ENCODE results near the gene RAB6B. TPM values are rescaled to one million over a fixed set of nuclear protein-coding genes. Genes with fewer than 3 reads are reported as not detected.

The RAB6B gene
- total RNA-seq, 1 donor from 2014 or later = 0.07 TPM

DNA sequence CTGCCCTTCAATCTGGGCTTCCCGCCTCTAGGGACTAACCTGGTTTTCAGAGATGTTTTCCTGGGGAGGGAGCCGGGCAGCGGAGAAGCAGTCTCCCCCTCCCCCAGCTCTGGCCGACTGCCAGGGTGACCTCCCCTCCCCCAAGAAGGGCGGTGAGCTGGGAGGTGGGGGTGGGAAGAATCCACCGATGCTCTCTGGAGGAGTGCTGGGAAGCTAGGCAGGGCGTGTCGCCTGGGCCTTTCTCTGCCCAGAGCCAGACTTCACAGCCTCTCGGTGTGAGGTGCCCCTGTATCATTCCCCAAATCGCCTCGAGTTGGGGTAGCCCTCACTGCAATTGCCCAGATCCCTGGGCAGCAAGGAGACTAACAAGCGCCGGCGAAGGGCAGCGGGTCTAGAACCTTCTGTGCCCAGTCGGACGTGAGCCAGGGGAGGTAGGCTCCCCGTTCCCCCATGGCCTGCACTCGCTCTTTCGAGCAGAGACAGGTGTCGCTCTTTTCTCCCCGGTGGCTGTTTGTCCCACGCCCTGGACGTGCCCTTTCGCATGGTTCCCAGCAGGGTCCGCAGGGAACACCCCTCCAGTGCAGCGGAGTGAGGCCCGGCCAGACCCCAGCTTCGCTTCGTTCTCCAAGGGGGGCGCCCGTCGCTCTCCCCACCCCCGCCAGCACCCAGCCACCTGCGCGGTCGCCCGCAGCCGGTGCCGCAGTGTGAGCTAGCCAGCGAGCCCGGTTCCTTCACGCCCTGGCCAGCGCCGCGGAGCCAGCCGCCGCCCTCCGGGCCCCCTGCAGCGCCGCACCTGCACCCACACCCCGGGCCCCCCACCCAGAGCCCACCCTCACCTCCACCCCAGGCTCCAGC lies 1.1 kb downstream of the RAB6B start:
- Mint-ChIP-seq H3K9me3 (no peaks in the 10 kb centered on the region), H3K27ac (no peak overlapping the region), H3K4me1 (no peaks in the 10 kb centered on the region), H3K4me3 (no peak overlapping the region), H3K27me3 (peaks cover 53% of the 10 kb centered on the region), H3K36me3 (ENCODE audit: low read depth) (no peaks in the 10 kb centered on the region)
- intact Hi-C loops (cut with micrococcal nuclease) = no loop called here
- peak; percentile 44 for DNase-seq

DNA sequence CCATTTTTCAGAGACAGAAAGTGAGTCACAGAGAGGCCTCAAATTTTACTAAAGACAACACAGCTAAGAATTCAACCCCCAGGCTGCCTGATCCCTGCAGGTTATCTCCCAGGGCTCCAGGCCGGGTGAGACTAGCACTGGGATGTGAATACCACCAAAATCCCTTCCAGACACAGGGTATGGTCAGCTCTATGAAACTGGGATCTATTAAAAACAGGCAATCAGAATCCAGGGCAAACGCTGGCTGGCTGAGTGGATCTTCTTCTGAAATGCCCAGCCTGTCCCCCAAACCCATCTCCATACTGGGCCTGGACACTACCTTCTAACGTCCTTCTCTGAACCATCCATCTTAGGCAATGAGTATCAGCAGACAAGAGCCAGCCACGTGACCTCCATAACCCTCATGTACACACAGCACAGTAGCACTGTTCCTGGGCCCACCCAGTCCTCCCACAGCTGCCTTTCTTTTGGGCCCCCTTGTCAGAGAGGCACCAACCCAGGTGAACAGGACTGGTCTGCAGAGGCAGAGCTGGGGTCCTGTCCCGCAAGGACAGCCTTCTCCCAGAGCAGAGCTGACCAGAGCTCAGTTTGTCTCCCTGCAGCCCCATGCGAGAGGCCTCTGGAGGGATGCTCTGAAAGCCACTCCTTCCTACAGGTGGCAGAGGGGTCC lies 1.9 kb downstream of the RAB6B start:
- Mint-ChIP-seq H3K27me3 (peaks cover 51% of the 10 kb centered on the region), H3K4me3 (no peak overlapping the region), H3K27ac (no peak overlapping the region), H3K36me3 (ENCODE audit: low read depth) (no peaks in the 10 kb centered on the region), H3K4me1 (no peaks in the 10 kb centered on the region), H3K9me3 (no peaks in the 10 kb centered on the region)
- peak; percentile 48 for DNase-seq
- intact Hi-C loops (cut with micrococcal nuclease) = no loop called here

DNA sequence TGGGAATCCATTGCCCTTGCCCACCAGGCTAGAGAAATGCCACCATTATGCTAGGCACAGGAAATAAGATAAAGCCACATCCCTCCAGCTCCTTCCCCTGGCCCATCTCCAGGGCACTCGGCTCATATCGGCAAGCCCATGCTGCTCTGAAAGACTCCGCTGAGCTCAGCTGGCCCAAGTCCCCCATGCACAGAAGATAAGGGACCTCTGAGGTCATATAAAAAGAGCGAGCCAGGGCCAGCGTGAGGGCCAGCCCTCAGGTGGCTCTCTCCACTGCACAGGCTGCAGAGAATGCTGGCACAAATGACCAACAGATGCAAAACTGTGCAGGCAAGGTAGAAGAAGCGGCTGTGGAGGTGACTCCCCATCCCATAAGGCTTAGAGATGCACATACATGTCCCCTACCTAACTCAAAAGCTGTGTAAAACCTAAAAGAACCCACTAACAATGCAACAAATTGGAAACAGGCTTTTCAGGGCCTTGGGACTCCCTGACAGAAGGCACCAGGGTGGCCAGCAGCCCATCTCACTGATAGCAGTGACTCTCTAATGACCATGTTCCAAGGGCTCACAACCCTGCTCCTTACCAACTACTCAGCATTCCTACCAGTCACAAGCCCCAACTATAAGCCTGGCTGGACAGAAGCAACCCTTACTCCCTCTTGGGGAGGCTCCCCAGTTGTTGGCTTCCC lies 3.0 kb downstream of the RAB6B start:
- intact Hi-C loops (cut with micrococcal nuclease) = no loop called here
- H3K36me3 Mint-ChIP-seq (ENCODE audit: low read depth) = no peaks in the 10 kb centered on the region

DNA sequence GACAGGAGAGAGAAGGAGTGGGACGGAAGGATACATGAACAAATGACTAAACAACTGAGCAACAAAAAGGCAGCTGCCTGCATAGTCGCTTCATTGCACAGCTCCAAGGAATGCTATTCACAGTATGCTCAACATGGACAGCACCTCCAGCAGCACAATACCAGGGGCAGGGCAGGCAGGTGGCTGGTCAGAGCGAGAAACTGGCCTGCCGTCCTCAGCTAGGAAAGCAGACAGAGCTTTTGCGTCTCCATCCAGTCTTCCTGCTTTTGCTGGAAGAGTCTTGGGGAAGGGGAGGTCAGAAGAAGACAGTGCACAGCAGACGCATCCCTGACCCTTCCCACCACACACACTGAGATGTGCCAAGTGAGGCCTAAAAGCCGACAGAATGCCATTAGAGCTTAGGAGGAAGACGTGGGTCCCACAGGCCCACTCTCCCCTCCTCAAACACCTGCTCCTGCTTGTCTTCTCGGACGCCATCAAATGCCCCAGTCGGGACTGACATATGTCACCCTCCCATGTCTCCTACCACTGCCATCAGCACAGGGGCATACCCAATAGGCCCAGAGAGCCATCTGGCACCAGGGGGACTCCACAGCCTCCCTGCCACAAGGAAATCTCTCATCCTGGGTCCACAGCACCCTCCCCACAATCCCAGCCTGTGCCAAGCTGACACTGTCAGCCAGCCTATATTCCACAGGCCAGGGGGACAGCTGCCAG lies 3.9 kb downstream of the RAB6B start:
- peaks cover 38% of the 10 kb centered on the region for H3K27me3 Mint-ChIP-seq

More for the DNA sequence above, 3.0 kb downstream of the RAB6B start:
- peak; percentile 51 for DNase-seq
- Mint-ChIP-seq H3K4me1 (no peaks in the 10 kb centered on the region), H3K27ac (no peak overlapping the region), H3K4me3 (no peak overlapping the region), H3K9me3 (no peaks in the 10 kb centered on the region), H3K27me3 (peaks cover 46% of the 10 kb centered on the region)

DNA sequence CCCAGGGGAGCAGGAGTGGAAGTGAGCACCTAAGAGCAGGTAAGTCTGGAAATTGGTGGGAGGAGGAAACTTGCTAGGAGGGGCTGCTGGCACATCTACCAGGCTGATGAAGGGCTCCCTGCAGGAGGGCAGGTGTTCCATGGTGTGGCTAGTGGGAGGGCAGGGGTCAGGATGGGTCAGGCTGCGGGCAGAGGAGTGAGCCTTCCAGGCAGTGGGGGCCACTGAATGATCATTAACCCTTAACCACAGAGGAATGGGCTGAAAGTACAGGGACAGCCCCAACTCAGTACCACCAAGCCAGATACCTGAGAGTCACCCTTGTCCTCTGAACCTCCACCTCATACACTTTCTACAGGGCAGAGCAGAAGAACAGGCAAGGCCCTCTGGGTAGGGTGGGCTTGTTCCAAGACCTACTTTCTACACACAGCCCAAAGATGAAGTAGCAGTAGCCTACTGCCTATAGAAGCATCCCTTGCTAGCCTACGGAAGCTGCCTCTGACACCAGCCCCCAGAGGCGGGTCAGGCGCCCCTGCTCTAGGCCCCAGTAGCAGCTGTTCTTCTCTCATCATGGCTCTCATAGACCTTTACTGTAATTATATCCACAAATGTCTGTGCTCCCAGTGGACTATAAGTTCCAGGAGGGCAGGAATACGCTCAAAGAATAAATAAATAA lies 4.6 kb downstream of the RAB6B start:
- H3K4me3 Mint-ChIP-seq = no peak overlapping the region
- H3K36me3 Mint-ChIP-seq (ENCODE audit: low read depth) = no peaks in the 10 kb centered on the region
- no peaks in the 10 kb centered on the region for H3K9me3 Mint-ChIP-seq
- no peak overlapping the region for H3K27ac Mint-ChIP-seq
- peak; percentile 43 for DNase-seq
- no peaks in the 10 kb centered on the region for H3K4me1 Mint-ChIP-seq
- H3K27me3 Mint-ChIP-seq = peaks cover 31% of the 10 kb centered on the region
- intact Hi-C loops (cut with micrococcal nuclease) = no loop called here

More for the DNA sequence above, 3.9 kb downstream of the RAB6B start:
- intact Hi-C loops (cut with micrococcal nuclease) = no loop called here
- DNase-seq = peak; percentile 34
- H3K36me3 Mint-ChIP-seq (ENCODE audit: low read depth) = no peaks in the 10 kb centered on the region
- H3K9me3 Mint-ChIP-seq = no peaks in the 10 kb centered on the region
- no peak overlapping the region for H3K27ac Mint-ChIP-seq
- H3K4me1 Mint-ChIP-seq = no peaks in the 10 kb centered on the region
- H3K4me3 Mint-ChIP-seq = no peak overlapping the region

DNA sequence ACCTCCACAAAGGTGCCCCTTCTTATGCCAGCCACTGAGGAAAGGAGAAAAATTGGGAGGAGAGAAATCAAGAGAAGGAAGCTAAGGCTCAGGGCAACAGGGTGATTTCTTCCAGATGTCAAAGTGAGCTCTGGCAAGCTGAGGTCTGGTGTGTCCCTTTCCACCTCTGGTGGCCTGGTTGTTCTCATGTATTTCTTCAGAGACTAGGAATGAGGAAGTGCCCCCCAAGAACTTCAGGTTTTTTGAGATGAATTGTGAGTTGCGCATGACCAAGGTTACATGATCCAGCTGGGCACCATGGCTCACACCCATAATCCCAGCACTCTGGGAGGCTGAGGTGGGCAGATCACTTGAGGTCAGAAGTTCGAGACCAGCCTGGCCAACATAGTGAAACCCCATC lies 5.6 kb downstream of the RAB6B start:
- intact Hi-C loops (cut with micrococcal nuclease) = no loop called here
- DNase-seq = peak; percentile 26
- no peaks in the 10 kb centered on the region for H3K4me1 Mint-ChIP-seq
- H3K36me3 Mint-ChIP-seq (ENCODE audit: low read depth) = no peaks in the 10 kb centered on the region
- H3K27me3 Mint-ChIP-seq = peaks cover 25% of the 10 kb centered on the region
- no peak overlapping the region for H3K4me3 Mint-ChIP-seq
- H3K27ac Mint-ChIP-seq = no peak overlapping the region
- no peaks in the 10 kb centered on the region for H3K9me3 Mint-ChIP-seq

DNA sequence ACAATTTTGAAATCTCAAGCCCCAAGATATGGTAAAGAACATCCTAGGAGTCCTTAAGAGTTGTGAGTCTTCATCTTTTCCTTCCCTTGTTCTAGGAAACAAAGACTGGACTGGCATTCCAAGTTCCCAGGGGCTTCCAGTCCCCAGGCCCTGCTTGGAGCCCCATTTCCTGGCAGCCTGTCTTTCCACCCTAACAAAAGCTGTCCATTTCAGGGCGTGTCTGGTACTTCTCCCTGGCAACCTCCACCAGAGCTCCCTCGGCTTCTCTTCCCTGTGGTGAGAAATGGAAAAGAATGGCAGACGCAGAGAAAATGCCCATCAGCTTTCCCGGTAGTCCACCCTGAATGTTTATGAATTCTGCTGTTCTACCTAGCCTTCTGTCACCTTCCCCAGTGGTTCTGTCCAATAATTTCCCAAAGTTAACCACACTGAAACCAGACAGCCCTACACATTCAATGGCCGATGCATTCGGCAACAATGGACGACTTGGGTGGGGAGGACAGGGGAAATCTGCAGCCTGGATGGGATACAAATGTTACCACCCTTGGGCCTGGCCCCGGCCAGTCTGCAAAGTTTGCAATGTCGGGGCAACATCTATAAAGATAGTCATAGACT lies 6.8 kb downstream of the RAB6B start:
- Mint-ChIP-seq H3K9me3 (no peaks in the 10 kb centered on the region), H3K27ac (no peak overlapping the region), H3K4me3 (no peak overlapping the region), H3K27me3 (peaks cover 18% of the 10 kb centered on the region), H3K36me3 (ENCODE audit: low read depth) (no peaks in the 10 kb centered on the region), H3K4me1 (no peaks in the 10 kb centered on the region)
- peak; percentile 41 for DNase-seq
- intact Hi-C loops (cut with micrococcal nuclease) = no loop called here

DNA sequence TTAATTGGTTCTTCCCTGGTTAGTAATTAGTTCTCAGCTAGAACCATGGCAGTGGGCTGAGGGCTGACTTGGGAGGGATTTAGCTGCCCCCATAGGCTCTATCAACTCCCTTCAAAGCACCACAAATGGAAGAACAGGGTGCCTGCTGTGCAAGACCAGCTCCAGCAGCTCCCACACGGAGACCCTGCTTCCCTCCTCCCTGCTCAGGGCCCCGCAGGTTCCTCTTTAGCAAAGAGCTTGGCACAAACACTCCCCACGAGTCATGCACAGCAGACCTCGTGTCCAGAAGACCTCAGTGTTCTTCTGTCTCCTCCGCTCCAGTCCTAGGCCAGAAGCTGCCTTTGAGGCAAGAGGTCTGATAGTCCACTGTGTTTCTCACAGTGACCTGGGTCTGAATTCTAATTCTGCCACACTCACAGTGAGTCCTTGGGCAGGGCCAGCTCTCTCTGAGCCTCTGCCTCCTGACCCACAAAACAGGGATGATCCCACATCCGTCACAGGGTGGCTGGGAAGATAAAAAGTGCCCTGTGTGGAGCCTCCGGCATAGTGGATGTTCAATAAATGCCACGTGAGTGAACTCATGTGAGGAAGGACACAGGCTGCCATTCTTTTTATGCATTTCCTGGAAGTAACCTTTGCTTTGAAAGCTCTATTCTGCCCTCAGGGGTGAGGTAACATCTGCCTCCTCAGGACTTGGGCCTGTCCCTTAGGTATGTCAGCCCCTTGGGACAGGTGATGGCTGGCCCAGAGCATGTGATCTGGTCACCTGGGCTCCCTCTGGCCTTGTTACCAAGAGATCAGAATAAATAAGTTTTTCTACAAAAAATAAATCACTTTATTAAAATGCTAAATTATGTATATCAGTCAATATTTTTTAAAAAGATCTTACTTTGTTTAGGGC lies 7.6 kb downstream of the RAB6B start:
- intact Hi-C loops (cut with micrococcal nuclease) = no loop called here
- H3K4me1 Mint-ChIP-seq = no peaks in the 10 kb centered on the region
- no peaks in the 10 kb centered on the region for H3K9me3 Mint-ChIP-seq
- no peak for DNase-seq
- no peak overlapping the region for H3K27ac Mint-ChIP-seq
- no peaks in the 10 kb centered on the region for H3K36me3 Mint-ChIP-seq (ENCODE audit: low read depth)
- peaks cover 10% of the 10 kb centered on the region for H3K27me3 Mint-ChIP-seq
- no peak overlapping the region for H3K4me3 Mint-ChIP-seq

DNA sequence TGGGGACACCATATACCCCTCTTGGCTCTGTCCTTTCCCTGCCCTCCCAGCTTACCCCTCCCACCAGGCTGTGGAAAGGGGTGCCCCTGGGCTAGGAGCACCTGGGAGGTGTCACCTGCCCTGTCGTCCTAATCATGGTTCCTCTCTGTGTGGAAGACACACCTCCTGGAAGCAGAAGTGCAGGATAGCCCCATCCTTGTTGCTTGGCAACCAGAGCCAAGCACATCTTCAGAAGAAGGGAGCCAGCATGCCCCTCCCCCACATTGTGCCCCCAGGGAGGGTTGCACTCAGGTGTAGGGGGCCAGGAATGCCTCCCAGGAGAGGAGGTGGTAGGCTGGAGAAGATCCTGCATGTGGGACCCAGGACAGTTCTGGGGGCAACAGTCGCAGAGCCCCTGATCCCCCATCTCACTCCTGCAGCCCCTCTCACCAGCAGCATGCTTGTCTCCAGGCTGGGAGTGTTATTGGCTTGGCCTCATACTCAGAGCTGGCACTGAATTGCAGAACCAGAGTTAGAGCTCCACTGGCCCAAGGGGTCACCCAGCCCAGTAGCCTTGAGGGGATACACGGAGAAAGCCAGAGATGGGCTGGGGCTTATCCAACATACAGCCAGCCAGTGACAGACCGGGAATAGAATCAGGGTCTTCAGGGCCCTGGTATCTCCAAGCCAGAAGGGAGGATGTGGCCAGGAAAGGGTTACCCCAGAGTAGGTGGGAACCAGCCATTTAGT lies 8.4 kb downstream of the RAB6B start:
- intact Hi-C loops (cut with micrococcal nuclease) = no loop called here
- Mint-ChIP-seq H3K9me3 (no peaks in the 10 kb centered on the region), H3K4me3 (no peak overlapping the region), H3K27me3 (peaks cover 4% of the 10 kb centered on the region), H3K27ac (no peak overlapping the region), H3K4me1 (peaks cover 1% of the 10 kb centered on the region), H3K36me3 (ENCODE audit: low read depth) (no peaks in the 10 kb centered on the region)
- DNase-seq = no peak

DNA sequence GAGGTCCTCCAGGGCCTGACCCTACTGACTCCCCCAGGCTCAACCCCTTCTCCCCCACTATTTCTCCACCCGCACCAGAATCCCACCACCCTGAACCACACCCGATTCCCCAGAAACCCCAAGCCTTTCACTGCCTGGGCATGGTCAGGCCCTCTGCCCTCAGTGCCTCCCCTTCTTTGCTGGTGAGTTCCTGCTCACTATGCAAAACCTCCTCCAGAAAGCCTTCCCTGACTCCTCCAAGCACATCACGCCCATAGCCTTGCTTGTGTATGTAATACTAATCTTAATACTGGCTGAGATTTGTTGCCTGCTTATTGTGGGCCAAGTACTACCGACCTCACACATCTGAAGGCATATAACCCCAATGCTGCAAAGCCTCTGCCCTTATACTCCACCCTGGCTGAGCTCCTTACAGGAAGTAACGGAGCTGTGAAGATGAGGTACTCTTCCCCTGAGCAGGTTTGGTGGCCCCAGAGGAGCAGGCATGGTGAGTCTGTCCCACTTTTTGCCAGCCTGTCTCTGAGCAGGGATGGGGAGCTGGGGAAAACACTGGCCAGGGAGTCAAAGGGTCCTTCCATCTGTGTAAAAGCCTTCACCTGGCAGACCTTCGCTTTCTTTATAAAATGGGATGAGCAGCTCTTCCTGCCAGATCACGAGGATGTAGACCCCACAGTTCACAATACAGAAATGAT lies 9.5 kb downstream of the RAB6B start:
- H3K4me1 Mint-ChIP-seq = peaks cover 5% of the 10 kb centered on the region
- no peak overlapping the region for H3K27ac Mint-ChIP-seq
- no peaks in the 10 kb centered on the region for H3K27me3 Mint-ChIP-seq
- H3K4me3 Mint-ChIP-seq = no peak overlapping the region
- no peaks in the 10 kb centered on the region for H3K36me3 Mint-ChIP-seq (ENCODE audit: low read depth)
- intact Hi-C loops (cut with micrococcal nuclease) = no loop called here
- no peak for DNase-seq
- H3K9me3 Mint-ChIP-seq = no peaks in the 10 kb centered on the region

DNA sequence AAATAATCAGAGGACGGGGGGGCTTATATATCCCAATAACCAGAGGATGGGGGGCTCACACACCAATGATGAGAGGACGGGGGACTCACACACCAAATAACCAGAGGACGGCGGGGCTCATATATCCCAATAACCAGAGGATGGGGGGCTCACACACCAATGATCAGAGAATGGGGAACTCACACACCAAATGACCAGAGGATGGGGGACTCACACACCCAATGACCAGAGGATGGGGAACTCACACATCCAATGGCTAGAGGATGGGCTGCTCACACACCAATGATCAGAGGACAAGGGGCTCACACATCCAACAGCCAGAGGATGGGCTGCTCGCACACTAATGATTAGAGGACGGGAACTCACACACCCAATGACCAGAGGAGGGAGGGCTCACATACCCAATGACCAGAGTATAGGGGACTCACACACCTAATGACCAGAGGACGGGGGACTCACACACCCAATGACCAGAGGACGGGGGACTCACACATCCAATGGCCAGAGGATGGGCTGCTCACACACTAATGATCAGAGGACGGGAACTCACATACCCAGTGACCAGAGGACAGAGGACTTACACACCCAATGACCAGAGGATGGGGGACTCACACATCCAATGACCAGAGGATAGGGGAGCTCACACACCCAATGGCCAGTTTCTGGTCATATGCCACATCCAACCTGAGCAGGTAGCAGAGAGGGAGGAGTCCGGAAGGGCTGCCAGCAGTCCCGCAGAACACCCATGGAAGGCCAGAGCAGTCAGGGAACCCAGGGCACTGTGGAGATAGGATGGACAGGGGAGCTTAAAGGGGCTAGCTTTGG lies 10.6 kb downstream of the RAB6B start:
- Mint-ChIP-seq H3K9me3 (no peaks in the 10 kb centered on the region), H3K36me3 (ENCODE audit: low read depth) (no peaks in the 10 kb centered on the region), H3K27me3 (no peaks in the 10 kb centered on the region), H3K4me3 (no peak overlapping the region), H3K4me1 (peaks cover 5% of the 10 kb centered on the region), H3K27ac (no peak overlapping the region)
- DNase-seq = no peak
- intact Hi-C loops (cut with micrococcal nuclease) = no loop called here

Data from activated CD4-positive, alpha-beta T cell treated with anti-CD3 and anti-CD28 coated beads, Interleukin-2, amount 10 ng/mL, durations not matched to agents 24 days and 14 days (primary cell).